ENCODE results near the gene ST8SIA6.

Gene ST8SIA6

DNA sequence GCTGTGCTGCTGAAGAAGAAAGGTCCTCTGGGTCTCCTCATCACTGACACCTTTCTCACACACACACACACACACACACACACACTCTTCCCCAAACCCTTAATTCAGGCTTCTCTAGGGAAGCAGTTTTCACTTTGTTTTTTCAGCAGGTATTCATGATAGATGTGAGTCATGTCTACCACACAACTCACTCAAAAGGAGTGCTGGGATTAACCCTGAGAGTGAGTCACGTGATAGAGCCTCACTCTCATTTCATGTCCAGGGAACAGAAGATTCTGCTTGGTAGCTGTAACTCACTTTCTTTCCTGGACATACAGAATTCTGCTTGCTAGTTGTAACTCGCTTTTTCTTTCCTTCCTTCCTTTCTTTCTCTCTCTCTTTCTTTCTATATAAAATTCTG, 181.0 kb downstream of the ST8SIA6 start:
- no peak for DNase-seq (ENCODE audit: low read depth in 2 of 3, low spot score in 1 of 3)

DNA sequence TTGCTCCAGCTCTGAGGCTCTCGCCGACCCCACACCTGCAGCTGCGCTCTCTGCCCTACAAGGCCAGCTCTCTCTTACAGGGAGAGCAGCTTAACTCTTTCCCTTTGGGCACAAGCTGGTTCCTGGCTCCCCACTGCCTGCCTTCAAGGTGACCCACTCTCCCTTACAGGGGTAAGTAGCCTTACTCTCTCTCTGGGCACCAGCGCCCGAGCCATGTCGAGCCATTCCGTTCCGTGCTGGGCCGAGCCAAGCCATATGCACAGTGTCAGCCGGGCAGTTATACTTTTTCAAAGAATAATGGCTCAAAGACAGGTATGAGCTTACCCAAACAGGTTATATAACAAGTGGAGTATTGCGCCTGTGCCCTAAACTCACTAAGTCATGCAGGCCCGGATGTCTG, 181.7 kb downstream of the ST8SIA6 start:
- DNase-seq (ENCODE audit: low read depth in 2 of 3, low spot score in 1 of 3): no peak
